WTC11 (cell line): ENCODE results near the gene EXTL1. TPM values are rescaled to one million over a fixed set of nuclear protein-coding genes. Genes with fewer than 3 reads are reported as not detected.

Experiments
- ATAC-seq: fragments of 200-7000 bp; cut with Tn5 transposase; 2 replicates; pipeline ENCODE4 v1.10.0; 2021; ENCODE audit warnings: mild to moderate bottlenecking, moderate library complexity
- CTCF ChIA-PET: fragments of 300-600 bp; sonication (Branson Sonifier 250); formaldehyde crosslinking; loops from one replicate; lab custom pipeline; 2021; ENCODE audit warnings: antibody characterized with exemption; lab: Charles Lee
- POLR2A ChIA-PET: fragments of 350-600 bp; sonication (Branson Sonifier 250); formaldehyde crosslinking; loops from one replicate; lab custom pipeline; 2021; ENCODE audit warnings: antibody characterized with exemption; lab: Charles Lee
- DNase-seq: peaks from one replicate; pipeline ENCODE4 v3.0.0; 2021; ENCODE audit warnings: low spot score
- H3K27ac Mint-ChIP-seq: 2 replicates; pipeline ENCODE4 v1.8.0; 2021; ENCODE audit warnings: mixed read lengths
- H3K27me3 Mint-ChIP-seq: 2 replicates; pipeline ENCODE4 v1.8.0; 2021; ENCODE audit warnings: low read depth, mild to moderate bottlenecking, moderate library complexity, mixed read lengths
- H3K36me3 Mint-ChIP-seq: 2 replicates; pipeline ENCODE4 v1.8.0; 2021; ENCODE audit warnings: mixed read lengths
- H3K4me1 Mint-ChIP-seq: 2 replicates; pipeline ENCODE4 v1.8.0; 2022; ENCODE audit warnings: mixed read lengths
- H3K4me3 Mint-ChIP-seq: 2 replicates; pipeline ENCODE4 v1.8.0; 2021; ENCODE audit warnings: mild to moderate bottlenecking, moderate library complexity, mixed read lengths
- H3K9me3 Mint-ChIP-seq: 2 replicates; pipeline ENCODE4 v1.8.0; 2021; ENCODE audit warnings: mixed read lengths
- FOXK1 ChIP-seq: sonication (generic); formaldehyde crosslinking; IDR thresholded peaks from 2 replicates; pipeline ENCODE4 v1.8.0; 2022; ENCODE audit warnings: mild to moderate bottlenecking, moderate library complexity, missing genetic modification reagents
- GTF2I ChIP-seq: fragments of 250-450 bp; sonication (Bioruptor Pico); conservative IDR thresholded peaks from 2 replicates; pipeline ENCODE4 v1.4.0; 2021; ENCODE audit warnings: mild to moderate bottlenecking
- HMGA2 ChIP-seq: fragments of 250-450 bp; sonication (Bioruptor Pico); IDR thresholded peaks from 2 replicates; pipeline ENCODE4 v1.4.0; 2021; ENCODE audit warnings: mild to moderate bottlenecking, moderate library complexity
- IRF1 ChIP-seq: sonication (generic); formaldehyde crosslinking; IDR thresholded peaks from 2 replicates; pipeline ENCODE4 v1.8.0; 2023; ENCODE audit warnings: missing genetic modification reagents
- NFE2L1 ChIP-seq: sonication (generic); formaldehyde crosslinking; IDR thresholded peaks from 2 replicates; pipeline ENCODE4 v1.8.1; 2023; ENCODE audit warnings: missing genetic modification reagents
- NR2C2 ChIP-seq: sonication (generic); formaldehyde crosslinking; IDR thresholded peaks from 2 replicates; pipeline ENCODE4 v1.8.0; 2022; ENCODE audit warnings: mild to moderate bottlenecking, missing genetic modification reagents
- PRRX2 ChIP-seq: fragments of 250-450 bp; sonication (Bioruptor Pico); IDR thresholded peaks from 2 replicates; pipeline ENCODE4 v1.8.0; 2021; ENCODE audit warnings: mild to moderate bottlenecking
- SP1 ChIP-seq: sonication (generic); formaldehyde crosslinking; conservative IDR thresholded peaks from 2 replicates; pipeline ENCODE4 v1.8.1; 2022; ENCODE audit warnings: missing genetic modification reagents
- ZNF121 ChIP-seq: sonication (generic); formaldehyde crosslinking; IDR thresholded peaks from 2 replicates; pipeline ENCODE4 v1.8.0; 2023; ENCODE audit warnings: missing genetic modification reagents
- ZNF317 ChIP-seq: sonication (generic); formaldehyde crosslinking; IDR thresholded peaks from 2 replicates; pipeline ENCODE4 v1.8.1; 2023; ENCODE audit warnings: low read depth, mild to moderate bottlenecking, moderate library complexity, missing genetic modification reagents, borderline replicate concordance
- total RNA-seq: library from RNA; stranded (reverse); gene quantifications from 3 replicates; pipeline ENCODE4 v1.2.3, GENCODE V29; 2021
- TF ChIP-seq, protein P1 (sequence below): sonication (generic); formaldehyde crosslinking; IDR thresholded peaks from 2 replicates; pipeline ENCODE4 v1.8.1; 2023; ENCODE audit warnings: mild to moderate bottlenecking, moderate library complexity, missing genetic modification reagents
- TF ChIP-seq, protein P2 (sequence below): sonication (generic); formaldehyde crosslinking; IDR thresholded peaks from 2 replicates; pipeline ENCODE4 v1.8.1; 2023; ENCODE audit warnings: mild to moderate bottlenecking, missing genetic modification reagents, borderline replicate concordance
- TF ChIP-seq, protein P3 (sequence below): sonication (generic); formaldehyde crosslinking; IDR thresholded peaks from 2 replicates; pipeline ENCODE4 v1.8.0; 2023; ENCODE audit warnings: mild to moderate bottlenecking, missing genetic modification reagents
- TF ChIP-seq, protein P4 (sequence below): sonication (generic); formaldehyde crosslinking; IDR thresholded peaks from 2 replicates; pipeline ENCODE4 v1.8.0; 2022; ENCODE audit warnings: mild to moderate bottlenecking, missing genetic modification reagents
- TF ChIP-seq, protein P5 (sequence below): sonication (generic); formaldehyde crosslinking; IDR thresholded peaks from 2 replicates; pipeline ENCODE4 v1.8.1; 2023; ENCODE audit warnings: mild to moderate bottlenecking, missing genetic modification reagents
- TF ChIP-seq, protein P6 (sequence below): fragments of 250-450 bp; sonication (Bioruptor Pico); IDR thresholded peaks from 2 replicates; pipeline ENCODE4 v1.9.0; 2021; ENCODE audit warnings: mild to moderate bottlenecking

The EXTL1 gene
- total RNA-seq, 1 experiment from 2014 or later = 2.1 TPM

- H3K27me3 Mint-ChIP-seq = peaks cover 55% of the 10 kb centered on the region
- H3K36me3 Mint-ChIP-seq = no peaks in the 10 kb centered on the region
- ATAC-seq (no peak), DNase-seq (no peak)
- no peak overlapping the region for H3K4me3 Mint-ChIP-seq
- POLR2A ChIA-PET = no interaction called here
- H3K9me3 Mint-ChIP-seq = no peaks in the 10 kb centered on the region
- TF ChIP-seq IRF1 (no peak), HMGA2 (CRISPR knock-in tag) (no peak), GTF2I (CRISPR knock-in tag) (no peak), ZNF121 (CRISPR knock-in tag) (no peak), NFE2L1 (CRISPR knock-in tag) (no peak), FOXK1 (CRISPR knock-in tag) (no peak), SP1 (CRISPR knock-in tag) (no peak), NR2C2 (CRISPR knock-in tag) (no peak), PRRX2 (CRISPR knock-in tag) (no peak), ZNF317 (no peak)
- TF ChIP-seq, protein P1, sequence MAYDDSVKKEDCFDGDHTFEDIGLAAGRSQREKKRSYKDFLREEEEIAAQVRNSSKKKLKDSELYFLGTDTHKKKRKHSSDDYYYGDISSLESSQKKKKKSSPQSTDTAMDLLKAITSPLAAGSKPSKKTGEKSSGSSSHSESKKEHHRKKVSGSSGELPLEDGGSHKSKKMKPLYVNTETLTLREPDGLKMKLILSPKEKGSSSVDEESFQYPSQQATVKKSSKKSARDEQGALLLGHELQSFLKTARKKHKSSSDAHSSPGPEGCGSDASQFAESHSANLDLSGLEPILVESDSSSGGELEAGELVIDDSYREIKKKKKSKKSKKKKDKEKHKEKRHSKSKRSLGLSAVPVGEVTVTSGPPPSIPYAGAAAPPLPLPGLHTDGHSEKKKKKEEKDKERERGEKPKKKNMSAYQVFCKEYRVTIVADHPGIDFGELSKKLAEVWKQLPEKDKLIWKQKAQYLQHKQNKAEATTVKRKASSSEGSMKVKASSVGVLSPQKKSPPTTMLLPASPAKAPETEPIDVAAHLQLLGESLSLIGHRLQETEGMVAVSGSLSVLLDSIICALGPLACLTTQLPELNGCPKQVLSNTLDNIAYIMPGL (CRISPR knock-in tag) = no peak
- TF ChIP-seq, protein P2, sequence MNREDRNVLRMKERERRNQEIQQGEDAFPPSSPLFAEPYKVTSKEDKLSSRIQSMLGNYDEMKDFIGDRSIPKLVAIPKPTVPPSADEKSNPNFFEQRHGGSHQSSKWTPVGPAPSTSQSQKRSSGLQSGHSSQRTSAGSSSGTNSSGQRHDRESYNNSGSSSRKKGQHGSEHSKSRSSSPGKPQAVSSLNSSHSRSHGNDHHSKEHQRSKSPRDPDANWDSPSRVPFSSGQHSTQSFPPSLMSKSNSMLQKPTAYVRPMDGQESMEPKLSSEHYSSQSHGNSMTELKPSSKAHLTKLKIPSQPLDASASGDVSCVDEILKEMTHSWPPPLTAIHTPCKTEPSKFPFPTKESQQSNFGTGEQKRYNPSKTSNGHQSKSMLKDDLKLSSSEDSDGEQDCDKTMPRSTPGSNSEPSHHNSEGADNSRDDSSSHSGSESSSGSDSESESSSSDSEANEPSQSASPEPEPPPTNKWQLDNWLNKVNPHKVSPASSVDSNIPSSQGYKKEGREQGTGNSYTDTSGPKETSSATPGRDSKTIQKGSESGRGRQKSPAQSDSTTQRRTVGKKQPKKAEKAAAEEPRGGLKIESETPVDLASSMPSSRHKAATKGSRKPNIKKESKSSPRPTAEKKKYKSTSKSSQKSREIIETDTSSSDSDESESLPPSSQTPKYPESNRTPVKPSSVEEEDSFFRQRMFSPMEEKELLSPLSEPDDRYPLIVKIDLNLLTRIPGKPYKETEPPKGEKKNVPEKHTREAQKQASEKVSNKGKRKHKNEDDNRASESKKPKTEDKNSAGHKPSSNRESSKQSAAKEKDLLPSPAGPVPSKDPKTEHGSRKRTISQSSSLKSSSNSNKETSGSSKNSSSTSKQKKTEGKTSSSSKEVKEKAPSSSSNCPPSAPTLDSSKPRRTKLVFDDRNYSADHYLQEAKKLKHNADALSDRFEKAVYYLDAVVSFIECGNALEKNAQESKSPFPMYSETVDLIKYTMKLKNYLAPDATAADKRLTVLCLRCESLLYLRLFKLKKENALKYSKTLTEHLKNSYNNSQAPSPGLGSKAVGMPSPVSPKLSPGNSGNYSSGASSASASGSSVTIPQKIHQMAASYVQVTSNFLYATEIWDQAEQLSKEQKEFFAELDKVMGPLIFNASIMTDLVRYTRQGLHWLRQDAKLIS (CRISPR knock-in tag) = no peak
- TF ChIP-seq, protein P3, sequence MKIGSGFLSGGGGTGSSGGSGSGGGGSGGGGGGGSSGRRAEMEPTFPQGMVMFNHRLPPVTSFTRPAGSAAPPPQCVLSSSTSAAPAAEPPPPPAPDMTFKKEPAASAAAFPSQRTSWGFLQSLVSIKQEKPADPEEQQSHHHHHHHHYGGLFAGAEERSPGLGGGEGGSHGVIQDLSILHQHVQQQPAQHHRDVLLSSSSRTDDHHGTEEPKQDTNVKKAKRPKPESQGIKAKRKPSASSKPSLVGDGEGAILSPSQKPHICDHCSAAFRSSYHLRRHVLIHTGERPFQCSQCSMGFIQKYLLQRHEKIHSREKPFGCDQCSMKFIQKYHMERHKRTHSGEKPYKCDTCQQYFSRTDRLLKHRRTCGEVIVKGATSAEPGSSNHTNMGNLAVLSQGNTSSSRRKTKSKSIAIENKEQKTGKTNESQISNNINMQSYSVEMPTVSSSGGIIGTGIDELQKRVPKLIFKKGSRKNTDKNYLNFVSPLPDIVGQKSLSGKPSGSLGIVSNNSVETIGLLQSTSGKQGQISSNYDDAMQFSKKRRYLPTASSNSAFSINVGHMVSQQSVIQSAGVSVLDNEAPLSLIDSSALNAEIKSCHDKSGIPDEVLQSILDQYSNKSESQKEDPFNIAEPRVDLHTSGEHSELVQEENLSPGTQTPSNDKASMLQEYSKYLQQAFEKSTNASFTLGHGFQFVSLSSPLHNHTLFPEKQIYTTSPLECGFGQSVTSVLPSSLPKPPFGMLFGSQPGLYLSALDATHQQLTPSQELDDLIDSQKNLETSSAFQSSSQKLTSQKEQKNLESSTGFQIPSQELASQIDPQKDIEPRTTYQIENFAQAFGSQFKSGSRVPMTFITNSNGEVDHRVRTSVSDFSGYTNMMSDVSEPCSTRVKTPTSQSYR (CRISPR knock-in tag) = no peak
- TF ChIP-seq, protein P4, sequence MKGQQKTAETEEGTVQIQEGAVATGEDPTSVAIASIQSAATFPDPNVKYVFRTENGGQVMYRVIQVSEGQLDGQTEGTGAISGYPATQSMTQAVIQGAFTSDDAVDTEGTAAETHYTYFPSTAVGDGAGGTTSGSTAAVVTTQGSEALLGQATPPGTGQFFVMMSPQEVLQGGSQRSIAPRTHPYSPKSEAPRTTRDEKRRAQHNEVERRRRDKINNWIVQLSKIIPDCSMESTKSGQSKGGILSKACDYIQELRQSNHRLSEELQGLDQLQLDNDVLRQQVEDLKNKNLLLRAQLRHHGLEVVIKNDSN = no peak
- TF ChIP-seq, protein P5, sequence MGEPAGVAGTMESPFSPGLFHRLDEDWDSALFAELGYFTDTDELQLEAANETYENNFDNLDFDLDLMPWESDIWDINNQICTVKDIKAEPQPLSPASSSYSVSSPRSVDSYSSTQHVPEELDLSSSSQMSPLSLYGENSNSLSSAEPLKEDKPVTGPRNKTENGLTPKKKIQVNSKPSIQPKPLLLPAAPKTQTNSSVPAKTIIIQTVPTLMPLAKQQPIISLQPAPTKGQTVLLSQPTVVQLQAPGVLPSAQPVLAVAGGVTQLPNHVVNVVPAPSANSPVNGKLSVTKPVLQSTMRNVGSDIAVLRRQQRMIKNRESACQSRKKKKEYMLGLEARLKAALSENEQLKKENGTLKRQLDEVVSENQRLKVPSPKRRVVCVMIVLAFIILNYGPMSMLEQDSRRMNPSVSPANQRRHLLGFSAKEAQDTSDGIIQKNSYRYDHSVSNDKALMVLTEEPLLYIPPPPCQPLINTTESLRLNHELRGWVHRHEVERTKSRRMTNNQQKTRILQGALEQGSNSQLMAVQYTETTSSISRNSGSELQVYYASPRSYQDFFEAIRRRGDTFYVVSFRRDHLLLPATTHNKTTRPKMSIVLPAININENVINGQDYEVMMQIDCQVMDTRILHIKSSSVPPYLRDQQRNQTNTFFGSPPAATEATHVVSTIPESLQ (CRISPR knock-in tag) = no peak
- TF ChIP-seq, protein P6, sequence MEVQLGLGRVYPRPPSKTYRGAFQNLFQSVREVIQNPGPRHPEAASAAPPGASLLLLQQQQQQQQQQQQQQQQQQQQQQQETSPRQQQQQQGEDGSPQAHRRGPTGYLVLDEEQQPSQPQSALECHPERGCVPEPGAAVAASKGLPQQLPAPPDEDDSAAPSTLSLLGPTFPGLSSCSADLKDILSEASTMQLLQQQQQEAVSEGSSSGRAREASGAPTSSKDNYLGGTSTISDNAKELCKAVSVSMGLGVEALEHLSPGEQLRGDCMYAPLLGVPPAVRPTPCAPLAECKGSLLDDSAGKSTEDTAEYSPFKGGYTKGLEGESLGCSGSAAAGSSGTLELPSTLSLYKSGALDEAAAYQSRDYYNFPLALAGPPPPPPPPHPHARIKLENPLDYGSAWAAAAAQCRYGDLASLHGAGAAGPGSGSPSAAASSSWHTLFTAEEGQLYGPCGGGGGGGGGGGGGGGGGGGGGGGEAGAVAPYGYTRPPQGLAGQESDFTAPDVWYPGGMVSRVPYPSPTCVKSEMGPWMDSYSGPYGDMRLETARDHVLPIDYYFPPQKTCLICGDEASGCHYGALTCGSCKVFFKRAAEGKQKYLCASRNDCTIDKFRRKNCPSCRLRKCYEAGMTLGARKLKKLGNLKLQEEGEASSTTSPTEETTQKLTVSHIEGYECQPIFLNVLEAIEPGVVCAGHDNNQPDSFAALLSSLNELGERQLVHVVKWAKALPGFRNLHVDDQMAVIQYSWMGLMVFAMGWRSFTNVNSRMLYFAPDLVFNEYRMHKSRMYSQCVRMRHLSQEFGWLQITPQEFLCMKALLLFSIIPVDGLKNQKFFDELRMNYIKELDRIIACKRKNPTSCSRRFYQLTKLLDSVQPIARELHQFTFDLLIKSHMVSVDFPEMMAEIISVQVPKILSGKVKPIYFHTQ = no peak
- no peak overlapping the region for H3K27ac Mint-ChIP-seq
- CTCF ChIA-PET = interaction anchor here (6.2 kb wide), 1 partner anchor 106 kb away, joined by 136 read pairs; no protein-coding TSS in a partner anchor
- peaks cover 8% of the 10 kb centered on the region for H3K4me1 Mint-ChIP-seq
Observed at GRCh38 chr1:26037904-26038303, 16.3 kb downstream of the EXTL1 start.
